Mesenteric fat pad (tissue), 1 donor: ENCODE measurements around the gene PTPN3. TPM values are rescaled to one million over a fixed set of nuclear protein-coding genes. Genes with fewer than 3 reads are reported as not detected.

ENCODE experiments used
- DNase-seq: peaks from one replicate; pipeline ENCODE4 v3.0.0-alpha.2; 2020; ENCODE audit warnings: low spot score
- total RNA-seq: library from RNA; stranded (reverse); fragmentation: NEBNext Ultra II Directional; extraction: Animal tissue kit (Norgen Biotek cat#: 25700); gene quantifications from one replicate; pipeline ENCODE4 v1.2.1, GENCODE V29; 2021
- donor health status: DM: yes; HTN: yes; CAD: no.

The PTPN3 gene
- total RNA-seq, 1 donor from 2014 or later = 6.3 TPM

GRCh38 chr9:109476642-109477257, 21.4 kb downstream of the PTPN3 start:
- DNase-seq = no peak

- DNase-seq = no peak
Observed at GRCh38 chr9:109475526-109475925, 22.6 kb downstream of the PTPN3 start.

GRCh38 chr9:109474944-109475343, 23.2 kb downstream of the PTPN3 start:
- DNase-seq = no peak

- no peak for DNase-seq
Observed at GRCh38 chr9:109474170-109474569, 23.9 kb downstream of the PTPN3 start.

- no peak for DNase-seq
Observed at GRCh38 chr9:109473329-109473728, 24.8 kb downstream of the PTPN3 start.

- no peak for DNase-seq
Observed at GRCh38 chr9:109471475-109472393, 26.4 kb downstream of the PTPN3 start.

- no peak for DNase-seq
Observed at GRCh38 chr9:109469646-109470358, 28.3 kb downstream of the PTPN3 start.

- no peak for DNase-seq
Observed at GRCh38 chr9:109468927-109469326, 29.2 kb downstream of the PTPN3 start.

GRCh38 chr9:109467936-109468335, 30.2 kb downstream of the PTPN3 start:
- DNase-seq = no peak

GRCh38 chr9:109466623-109467590, 31.2 kb downstream of the PTPN3 start:
- DNase-seq = no peak

- DNase-seq = no peak
Observed at GRCh38 chr9:109463924-109464625, 34.0 kb downstream of the PTPN3 start.

GRCh38 chr9:109460576-109460975, 37.5 kb downstream of the PTPN3 start:
- DNase-seq = no peak

- no peak for DNase-seq
Observed at GRCh38 chr9:109459423-109459822, 38.7 kb downstream of the PTPN3 start.

- no peak for DNase-seq
Observed at GRCh38 chr9:109458453-109459211, 39.5 kb downstream of the PTPN3 start.

- DNase-seq = no peak
Observed at GRCh38 chr9:109456811-109457210, 41.3 kb downstream of the PTPN3 start.

- no peak for DNase-seq
Observed at GRCh38 chr9:109455861-109456260, 42.2 kb downstream of the PTPN3 start.

- no peak for DNase-seq
Observed at GRCh38 chr9:109455391-109455790, 42.7 kb downstream of the PTPN3 start.

- no peak for DNase-seq
Observed at GRCh38 chr9:109454601-109455155, 43.4 kb downstream of the PTPN3 start.

GRCh38 chr9:109454041-109454440, 44.1 kb downstream of the PTPN3 start:
- DNase-seq = no peak
